ENCODE data around the gene KRT86.
"Not testable (repeated sequence)": the region's sequence is repeated elsewhere in the genome, so short reads cannot be mapped to it uniquely, and the experiment has no call there.

KRT86 gene

GRCh38 chr12:52247622-52248540 lies 26.6 kb upstream of the KRT86 start:
- H3K4me3 ChIP-seq (ENCODE audit: low read depth, low read length): no peak overlapping the region
- DNase-seq (ENCODE audit: low read depth): no peak
- TF ChIP-seq CTCF (IDR thresholded peaks at IDR 0.05; ENCODE audit: insufficient read depth, low read depth, low read length, missing control alignments): no peak

GRCh38 chr12:52248541-52249461 lies 25.6 kb upstream of the KRT86 start:
- H3K4me3 ChIP-seq (ENCODE audit: low read depth, low read length): no peak overlapping the region
- no peak for DNase-seq (ENCODE audit: low read depth)
- no peak for TF ChIP-seq CTCF (IDR thresholded peaks at IDR 0.05; ENCODE audit: insufficient read depth, low read depth, low read length, missing control alignments)

GRCh38 chr12:52249511-52250047 lies 24.9 kb upstream of the KRT86 start:
- no peak for DNase-seq (ENCODE audit: low read depth)
- no peak for TF ChIP-seq CTCF (IDR thresholded peaks at IDR 0.05; ENCODE audit: insufficient read depth, low read depth, low read length, missing control alignments)
- no peak overlapping the region for H3K4me3 ChIP-seq (ENCODE audit: low read depth, low read length)

- H3K4me3 ChIP-seq (ENCODE audit: low read depth, low read length): no peak overlapping the region
- no peak for TF ChIP-seq CTCF (IDR thresholded peaks at IDR 0.05; ENCODE audit: insufficient read depth, low read depth, low read length, missing control alignments)
Measured at GRCh38 chr12:52250048-52250990, 24.1 kb upstream of the KRT86 start.

GRCh38 chr12:52251367-52252051 lies 22.9 kb upstream of the KRT86 start:
- no peak overlapping the region for H3K4me3 ChIP-seq (ENCODE audit: low read depth, low read length)
- no peak for TF ChIP-seq CTCF (IDR thresholded peaks at IDR 0.05; ENCODE audit: insufficient read depth, low read depth, low read length, missing control alignments)
- no peak for DNase-seq (ENCODE audit: low read depth)

More at GRCh38 chr12:52250048-52250990, 24.1 kb upstream of the KRT86 start:
- DNase-seq (ENCODE audit: low read depth): no peak

- DNase-seq (ENCODE audit: low read depth); H3K4me3 ChIP-seq (ENCODE audit: low read depth, low read length): not testable (repeated sequence)
Measured at GRCh38 chr12:52252175-52252615, 22.2 kb upstream of the KRT86 start.
